CD4-positive, alpha-beta T cell treated with Interleukin-12 subunit alpha and Interleukin-12 subunit beta, for 1 hour (primary cell): ENCODE data around the gene POP5.
"Not testable (repeated sequence)": the region's sequence is repeated elsewhere in the genome, so short reads cannot be mapped to it uniquely, and the experiment has no call there.

Experiments used
- DNase-seq: peaks from one replicate; pipeline ENCODE4 v3.0.0-alpha.2; 2020

Gene POP5, protein sequence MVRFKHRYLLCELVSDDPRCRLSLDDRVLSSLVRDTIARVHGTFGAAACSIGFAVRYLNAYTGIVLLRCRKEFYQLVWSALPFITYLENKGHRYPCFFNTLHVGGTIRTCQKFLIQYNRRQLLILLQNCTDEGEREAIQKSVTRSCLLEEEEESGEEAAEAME

GRCh38 chr12:120580787-120581723 lies at the start of gene POP5:
Gene POP5, minus strand, starts transcription at chr12:120581402. Its CDS starts 40 bp downstream, at chr12:120581362.
- DNase-seq = peak; percentile 96

DNA sequence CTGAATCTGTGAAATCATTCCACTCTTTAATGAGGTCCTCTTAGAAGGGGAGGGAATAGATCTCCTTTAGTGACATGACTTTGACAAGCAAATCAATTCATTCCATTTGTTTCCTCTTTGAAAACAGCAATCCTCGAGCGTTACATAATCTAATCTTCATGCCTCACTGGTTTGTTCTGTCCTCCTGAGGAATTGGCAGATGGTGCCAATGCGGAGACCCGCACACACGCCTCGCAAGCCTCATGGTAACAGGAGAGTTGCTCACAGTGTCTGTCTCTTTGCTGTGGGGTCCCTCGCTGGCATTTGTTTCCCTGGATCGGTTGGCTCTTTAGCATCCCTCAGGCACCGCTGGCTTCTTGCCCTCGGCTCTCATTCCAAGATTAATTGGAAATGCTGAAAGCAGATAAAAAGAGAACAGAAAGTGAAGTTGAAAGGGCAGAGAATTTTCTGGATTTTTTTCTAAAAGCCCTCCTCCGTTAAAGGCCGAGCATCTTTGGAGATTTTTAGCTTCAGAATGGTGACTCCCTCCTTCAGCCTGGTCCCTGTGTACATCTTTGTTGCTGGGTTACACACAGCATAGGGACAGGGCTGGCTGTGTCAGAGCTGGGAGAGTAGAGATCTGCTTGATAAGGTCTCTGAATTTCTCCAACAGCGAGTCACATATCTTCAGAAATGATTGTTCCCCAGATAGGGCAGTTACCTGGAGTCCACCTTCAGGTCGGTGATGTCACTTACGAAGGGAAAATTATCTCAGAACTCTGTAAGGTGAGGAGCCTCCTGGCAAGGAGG lies 49.1 kb upstream of the POP5 start:
- DNase-seq = no peak

- DNase-seq = no peak
Observed at GRCh38 chr12:120628919-120629318, 47.7 kb upstream of the POP5 start.

GRCh38 chr12:120625557-120626419 lies 44.6 kb upstream of the POP5 start:
- peak; percentile 36 for DNase-seq

DNA sequence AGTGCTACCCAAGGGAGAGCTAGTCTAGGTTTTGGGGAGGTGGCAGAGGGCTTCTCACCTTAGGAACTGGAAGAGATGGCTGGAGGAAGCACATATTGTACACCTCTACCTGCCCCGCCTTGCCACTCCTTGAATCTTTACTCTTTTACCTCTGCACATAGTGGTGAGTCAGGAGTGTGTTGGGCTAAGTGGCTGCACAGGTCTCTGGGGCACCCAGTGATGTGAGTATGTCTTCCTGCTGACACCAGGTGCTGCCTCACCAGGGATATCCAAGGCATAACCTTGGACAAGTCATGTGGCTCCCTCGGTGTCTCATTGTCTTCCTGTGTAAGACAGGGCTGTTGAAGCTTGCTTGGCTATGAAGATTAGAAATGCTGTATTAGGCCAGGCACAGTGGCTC lies 39.4 kb upstream of the POP5 start:
- DNase-seq = no peak

- no peak for DNase-seq
Observed at GRCh38 chr12:120618954-120619615, 37.9 kb upstream of the POP5 start.

- DNase-seq = not testable (repeated sequence)
Observed at GRCh38 chr12:120617767-120618166, 36.6 kb upstream of the POP5 start.

DNA sequence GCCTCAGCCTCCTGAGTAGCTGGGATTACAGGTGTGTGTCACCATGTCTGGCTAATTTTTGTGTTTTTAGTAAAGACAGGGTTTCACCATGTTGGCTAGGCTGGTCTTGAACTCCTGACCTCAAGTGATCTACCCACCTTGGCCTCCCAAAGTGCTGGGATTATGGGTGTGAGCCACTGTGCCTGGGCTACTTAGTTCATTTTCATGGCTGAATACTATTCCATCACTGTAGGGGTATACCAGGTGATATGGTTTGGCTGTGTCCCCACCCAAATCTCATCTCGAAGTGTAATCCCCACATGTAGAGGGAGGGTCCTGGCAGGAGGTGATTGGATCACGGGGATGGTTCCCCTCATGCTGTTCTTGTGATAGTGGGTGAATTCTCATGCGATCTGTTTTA lies 36.0 kb upstream of the POP5 start:
- DNase-seq = not testable (repeated sequence)

DNA sequence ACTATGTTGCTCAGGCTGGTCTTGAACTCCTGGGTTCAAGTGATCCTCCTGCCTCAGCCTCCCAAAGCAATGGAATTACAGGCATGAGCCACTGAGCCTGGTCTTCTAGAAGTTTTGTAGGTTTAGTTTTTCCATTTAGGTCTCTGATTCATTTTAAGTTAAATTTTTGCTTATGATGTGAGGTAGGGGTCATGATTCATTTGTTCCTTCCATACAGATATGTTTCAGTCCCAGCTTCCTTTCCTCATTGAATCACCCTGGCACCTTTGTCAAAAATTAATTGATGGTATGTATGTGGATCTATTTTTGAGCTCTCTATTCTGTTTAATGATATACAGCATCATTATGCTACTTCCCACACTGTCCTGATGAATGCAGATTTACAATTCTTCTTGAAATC lies 33.6 kb upstream of the POP5 start:
- DNase-seq = no peak

DNA sequence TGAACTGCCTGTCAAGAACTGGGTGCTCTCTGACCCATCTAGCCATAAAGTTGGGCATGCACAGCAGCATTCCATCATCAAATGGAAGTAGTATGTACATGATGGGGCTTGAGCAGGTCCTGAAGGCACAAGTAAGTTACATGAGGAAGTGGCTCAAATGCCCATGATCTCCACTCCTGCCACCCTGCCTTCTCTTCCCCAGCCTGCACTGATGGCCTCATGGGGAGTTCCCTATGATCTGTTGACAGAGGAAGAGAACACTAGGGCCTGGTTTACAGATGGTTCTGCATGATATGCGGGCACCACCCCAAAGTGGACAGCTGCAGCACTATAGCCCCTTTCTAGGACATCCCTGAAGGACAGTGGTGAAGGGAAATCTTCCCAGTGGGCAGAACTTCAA lies 30.3 kb upstream of the POP5 start:
- DNase-seq = not testable (repeated sequence)

- no peak for DNase-seq
Observed at GRCh38 chr12:120610560-120610959, 29.4 kb upstream of the POP5 start.

- not testable (repeated sequence) for DNase-seq
Observed at GRCh38 chr12:120602416-120602815, 21.2 kb upstream of the POP5 start.

DNA sequence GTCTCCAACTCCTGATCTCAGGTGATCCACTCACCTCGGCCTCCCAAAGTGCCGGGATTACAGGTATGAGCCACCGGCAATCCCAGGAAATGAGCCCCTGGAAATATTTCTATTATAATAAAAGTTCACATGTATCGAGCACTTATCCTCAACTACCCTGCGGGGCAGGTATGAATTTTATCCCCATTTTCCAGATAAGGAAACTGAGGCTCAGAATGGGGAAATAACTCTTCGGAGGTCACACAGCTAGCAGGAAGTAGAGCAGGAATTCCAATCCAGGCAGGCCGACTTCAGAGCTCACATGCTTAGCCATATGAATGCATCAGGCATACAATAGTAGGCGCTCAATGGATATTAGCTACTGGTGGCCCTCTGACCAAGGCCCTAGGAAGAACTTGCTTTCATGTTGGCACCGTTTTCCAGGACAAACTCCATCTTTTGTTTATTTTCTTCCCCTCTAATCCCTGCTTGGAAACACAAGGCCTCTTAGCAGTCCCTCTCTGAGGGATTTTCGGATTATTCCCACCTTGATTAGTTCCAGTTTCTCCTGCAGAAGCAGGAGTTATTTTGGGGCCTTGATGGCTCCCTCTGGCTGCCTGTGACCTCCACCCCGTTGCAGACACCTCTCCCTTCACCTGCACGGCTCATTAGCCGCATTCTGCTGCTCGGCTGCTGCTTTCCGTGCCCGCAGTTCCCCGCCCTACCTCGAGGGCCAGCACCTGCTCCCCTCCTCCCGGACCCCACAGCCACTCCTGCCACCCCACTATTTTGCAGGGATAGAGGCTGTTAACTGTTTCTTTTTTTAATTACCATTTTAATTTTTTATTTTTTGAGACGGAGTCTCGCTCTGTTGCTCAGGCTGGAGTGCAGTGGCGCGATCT lies 18.7 kb upstream of the POP5 start:
- DNase-seq = no peak

- DNase-seq = no peak
Observed at GRCh38 chr12:120598674-120599463, 17.7 kb upstream of the POP5 start.

DNA sequence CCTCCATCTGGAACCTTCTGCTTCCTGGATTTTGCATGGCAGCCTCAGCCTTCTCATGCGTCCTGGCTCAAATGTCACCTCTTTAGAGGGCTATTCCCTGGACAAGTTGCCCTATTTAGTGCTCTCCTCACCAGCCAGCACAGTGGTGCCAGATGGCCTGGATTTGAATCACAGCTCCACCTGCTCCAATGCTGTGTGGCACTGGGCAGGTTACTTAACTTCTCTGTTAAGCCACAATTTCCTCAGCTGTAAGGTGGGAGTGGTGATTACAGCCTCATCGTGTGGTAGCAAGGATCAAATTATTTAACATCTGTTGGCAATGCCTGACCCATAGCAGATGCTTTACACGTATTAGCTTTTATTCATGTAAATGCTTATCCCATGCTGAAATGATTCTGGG lies 16.7 kb upstream of the POP5 start:
- DNase-seq = no peak

- no peak for DNase-seq
Observed at GRCh38 chr12:120596901-120597300, 15.7 kb upstream of the POP5 start.

DNA sequence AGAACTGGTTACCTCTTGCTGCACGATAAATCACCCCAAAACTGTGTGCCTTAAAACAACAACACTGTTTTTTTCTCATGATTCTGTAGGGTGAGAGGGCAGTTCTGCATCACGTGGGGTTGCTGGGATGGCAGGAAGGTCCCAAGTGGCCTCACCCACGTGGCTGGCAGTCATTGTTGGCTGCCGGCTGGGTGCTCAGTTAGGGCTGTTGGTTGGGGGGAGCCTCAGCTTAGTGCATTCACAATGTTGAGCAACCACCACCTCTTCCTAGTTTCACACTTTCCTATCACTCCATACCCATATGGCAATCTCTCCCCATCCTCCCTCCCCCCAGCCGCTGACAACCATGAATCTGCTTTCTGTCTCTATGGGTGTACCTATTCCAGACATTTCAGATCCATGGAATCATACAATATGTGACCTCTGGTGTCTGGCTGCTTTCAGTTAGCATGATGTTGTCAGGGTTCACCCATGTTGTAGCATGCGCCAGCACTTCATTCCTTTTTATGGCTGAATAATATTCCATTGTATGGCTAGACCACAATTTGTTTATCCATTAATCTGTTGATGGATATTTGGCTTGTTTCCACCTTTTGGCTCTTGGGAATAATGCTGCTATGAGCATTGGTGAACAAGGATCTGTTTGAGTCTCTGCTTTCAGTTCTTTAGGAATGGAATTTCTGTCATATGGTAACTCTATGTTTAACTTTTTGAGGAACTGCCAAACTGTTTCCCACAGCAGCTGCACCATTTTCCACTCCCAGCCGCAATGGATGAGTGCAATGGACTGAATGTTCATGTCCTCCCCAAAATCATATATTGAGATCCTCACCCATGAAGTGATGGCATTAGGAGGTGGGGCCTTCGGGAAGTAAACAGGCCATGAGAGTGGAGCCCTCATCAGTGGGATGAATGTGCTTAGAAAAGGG lies 11.2 kb upstream of the POP5 start:
- DNase-seq = no peak

DNA sequence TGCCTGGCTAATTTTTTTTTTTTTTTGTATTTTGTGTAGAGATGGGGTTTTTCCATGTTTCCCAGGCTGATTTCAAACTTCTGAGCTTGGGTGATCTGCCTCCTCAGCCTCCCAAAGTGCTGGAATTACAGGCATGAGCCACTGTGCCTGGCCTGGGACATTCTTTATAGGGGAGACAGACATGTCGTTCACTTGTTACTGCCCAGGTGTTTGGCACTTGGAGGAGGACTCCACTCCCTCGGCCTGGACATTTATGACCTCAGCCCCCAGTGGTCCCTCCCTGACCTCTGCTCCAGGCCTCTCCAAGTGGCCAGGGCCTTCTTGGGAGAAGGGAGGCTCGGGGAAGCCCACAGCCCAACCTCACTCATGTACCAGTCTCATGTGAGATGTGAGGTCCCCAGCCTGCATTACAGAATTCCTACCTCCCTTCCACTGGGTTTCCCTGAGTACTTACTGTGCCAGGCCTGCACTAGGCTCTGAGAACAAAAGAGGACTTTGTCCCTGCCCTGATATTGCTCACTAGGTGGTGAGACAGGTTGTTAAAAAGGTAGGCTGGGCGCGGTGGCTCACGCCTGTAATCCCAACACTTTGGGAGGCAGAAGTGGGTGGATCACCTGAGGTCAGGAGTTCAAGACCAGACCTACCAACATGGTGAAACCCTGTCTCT lies 9.7 kb upstream of the POP5 start:
- DNase-seq = no peak
